NCI-H345 (cell line): ENCODE results near the gene ALDH1A3.

Experiments used
- DNase-seq: peaks from one replicate; lab custom pipeline; 2025; lab: John Stamatoyannopoulos, UW

The ALDH1A3 gene

DNA sequence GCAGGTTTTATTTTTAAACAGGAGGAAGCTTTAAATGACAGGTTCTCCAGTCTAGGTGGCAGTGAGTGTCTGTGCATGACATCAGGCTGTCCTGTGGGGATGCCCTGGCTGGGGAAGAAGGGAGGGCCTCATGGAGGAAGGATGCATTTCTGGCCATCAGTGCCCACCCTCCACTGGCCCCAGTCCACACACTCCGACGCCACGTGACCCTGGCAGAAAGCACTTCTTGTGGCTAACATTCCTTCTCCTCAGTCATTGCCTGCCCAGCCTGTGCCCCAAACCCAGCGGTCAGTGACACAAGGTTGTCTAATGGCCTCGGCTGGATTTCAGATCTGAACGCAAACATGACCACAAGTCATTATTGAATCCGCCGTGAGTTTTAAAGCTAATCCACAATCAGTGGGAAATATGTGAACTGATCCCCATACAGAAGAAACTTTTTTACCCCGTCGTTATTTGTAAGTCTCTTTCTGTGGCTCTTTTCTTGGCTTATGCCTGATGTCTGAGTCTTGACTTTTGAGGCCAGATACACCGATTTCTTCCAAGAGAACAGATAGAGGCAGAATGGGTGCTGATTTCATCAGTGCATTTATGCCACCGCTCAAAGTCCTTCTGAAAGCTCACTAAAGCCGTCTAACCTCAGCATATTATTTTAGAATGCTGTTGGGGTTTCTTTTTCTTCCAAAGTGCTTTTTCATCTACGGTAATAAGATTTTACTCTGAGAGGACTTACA is 22.2 kb downstream of the ALDH1A3 start:
- DNase-seq: no peak

DNA sequence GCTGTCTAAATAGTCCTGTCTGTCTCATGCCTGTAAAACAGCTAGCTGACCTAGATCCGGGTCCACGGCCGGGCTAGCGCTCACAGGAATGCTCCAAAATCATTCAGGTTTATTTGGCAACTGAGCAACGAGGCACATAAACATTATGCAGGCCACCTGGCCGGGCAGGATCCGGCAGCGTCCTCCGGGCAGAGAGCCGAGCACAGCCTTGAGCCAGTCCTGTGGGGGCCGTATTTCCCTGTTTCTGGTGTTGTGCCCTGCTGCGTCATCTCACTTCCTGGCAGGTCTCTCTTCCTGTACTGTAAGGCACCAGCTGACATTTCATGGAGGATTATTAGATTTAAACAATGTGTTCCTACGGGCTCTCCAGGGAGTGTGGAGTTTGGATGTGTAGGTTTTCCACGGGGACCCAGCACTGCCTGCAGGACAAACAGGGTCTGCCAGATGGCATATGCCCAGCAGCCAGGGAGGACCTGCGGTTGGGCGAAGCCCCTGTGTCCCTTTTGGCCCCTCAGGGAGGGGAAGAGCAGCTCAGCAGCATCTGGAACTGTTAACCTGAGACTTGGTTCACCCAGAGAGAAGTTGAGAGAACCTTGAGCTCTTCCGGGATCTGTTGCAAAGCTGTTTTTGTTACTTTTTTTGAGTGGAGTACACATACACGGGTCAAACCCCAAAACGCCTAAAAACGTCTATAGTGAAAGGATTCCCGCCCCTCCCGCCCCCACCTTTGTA is 23.0 kb downstream of the ALDH1A3 start:
- no peak for DNase-seq

DNA sequence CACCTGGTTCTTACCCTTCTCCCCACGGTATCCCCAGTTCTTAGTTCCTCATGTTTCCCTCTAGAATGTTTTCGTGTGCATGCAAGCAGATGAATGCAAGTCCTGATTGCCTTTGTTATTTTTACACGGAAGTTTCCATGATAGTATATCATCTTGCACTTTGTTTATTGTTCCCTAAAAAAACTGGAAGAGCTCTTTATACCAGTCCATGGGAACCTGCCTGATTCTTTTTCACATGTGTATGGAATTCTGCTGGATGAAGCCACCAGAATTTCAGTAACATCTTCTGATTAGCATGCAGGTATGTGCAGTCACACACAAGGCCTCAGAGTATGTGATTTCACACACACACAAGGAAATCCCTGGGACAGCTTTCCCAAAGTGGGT is 23.5 kb downstream of the ALDH1A3 start:
- DNase-seq: no peak

DNA sequence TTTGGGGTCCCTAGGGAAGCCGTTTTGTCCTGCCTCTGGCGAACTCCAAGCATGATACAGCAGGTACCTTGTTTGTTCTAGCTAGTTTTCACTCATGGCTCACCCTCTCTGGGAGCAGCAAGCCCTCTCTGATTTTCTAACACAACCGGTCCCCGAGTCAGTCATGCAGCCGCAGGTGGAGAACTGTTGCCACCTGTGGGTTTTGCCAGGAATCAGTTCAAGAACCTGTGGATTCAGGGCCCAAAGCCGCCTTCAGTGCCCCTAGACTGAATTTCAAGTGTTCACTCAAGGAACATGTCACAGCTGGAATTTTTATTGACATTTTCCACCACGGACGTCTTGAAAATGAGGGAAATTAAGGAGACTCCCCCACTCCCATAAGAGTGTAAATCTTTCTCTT is 26.2 kb downstream of the ALDH1A3 start:
- no peak for DNase-seq

GRCh38 chr15:100908466-100908865 is 28.8 kb downstream of the ALDH1A3 start:
- DNase-seq: no peak

DNA sequence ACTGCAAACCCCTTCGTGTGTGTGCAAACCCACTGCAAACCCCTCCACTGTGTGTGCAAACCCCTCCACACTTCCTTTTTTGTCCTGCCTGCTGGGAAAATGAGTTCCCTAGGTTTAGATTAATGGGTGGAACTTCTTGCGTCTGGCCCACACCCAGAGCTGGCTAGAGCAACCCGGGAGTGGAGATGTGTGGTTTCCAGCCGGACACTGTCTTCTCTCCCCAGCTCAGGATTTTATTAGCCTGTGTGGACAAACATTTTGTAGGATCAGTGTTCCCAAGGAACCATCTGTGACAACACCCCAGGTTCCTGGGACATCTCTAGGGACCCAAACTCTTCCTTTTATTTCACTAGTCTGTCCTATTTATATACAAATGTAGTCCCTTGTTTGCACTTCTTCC is 29.9 kb downstream of the ALDH1A3 start:
- DNase-seq: no peak

- no peak for DNase-seq
Observed at GRCh38 chr15:100909989-100910955, 30.6 kb downstream of the ALDH1A3 start.

GRCh38 chr15:100911086-100911485 is 31.5 kb downstream of the ALDH1A3 start:
- DNase-seq: no peak

- no peak for DNase-seq
Observed at GRCh38 chr15:100913961-100914360, 34.3 kb downstream of the ALDH1A3 start.

DNA sequence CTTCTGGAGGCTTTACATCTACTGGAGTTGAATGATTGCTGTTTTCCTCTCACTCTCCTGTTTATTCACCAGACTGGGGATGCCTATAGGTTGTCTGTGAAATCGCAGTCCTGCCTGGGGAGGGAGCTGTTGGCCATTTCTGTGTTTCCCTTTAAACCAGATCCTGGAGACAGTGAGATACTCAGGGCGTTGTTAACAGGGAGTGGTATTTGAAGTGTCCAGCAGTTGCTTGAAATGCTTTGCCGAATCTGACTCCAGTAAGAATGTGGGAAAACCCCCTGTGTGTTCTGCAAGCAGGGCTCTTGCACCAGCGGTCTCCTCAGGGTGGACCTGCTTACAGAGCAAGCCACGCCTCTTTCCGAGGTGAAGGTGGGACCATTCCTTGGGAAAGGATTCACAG is 35.2 kb downstream of the ALDH1A3 start:
- DNase-seq: no peak

DNA sequence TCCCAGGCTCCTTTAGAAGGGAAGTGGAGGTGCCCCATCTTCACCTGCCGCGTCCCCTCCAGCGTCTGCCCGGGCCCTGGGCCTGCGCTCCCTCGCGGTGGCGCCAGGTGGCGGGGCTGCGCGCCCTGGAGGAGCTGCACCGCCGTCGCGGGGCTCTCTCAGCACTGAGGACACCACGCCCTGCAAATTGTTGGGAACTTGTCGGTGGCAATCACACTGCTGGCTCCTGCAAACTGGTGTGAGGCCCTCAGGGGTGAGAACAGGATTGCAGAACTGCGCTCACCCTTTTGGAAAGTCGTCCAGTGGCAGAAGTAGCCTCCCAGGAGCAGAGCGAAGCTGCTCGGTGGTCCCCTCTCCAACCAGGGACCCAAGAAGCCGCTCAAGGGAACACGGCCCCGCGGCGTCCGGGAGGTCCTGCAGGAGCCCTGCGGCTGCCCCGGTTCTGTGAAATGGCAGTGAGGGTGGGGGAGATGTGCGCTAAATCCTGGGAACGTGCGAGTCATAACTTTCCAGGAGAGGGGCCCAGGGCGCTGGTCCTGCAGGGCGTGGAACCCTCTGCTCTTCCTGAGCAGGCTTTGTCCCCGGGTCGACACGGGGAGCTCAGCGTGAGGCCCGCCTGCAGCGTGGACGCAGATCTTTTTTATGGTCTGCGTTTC is 38.5 kb downstream of the ALDH1A3 start:
- peak; percentile 64 for DNase-seq

- DNase-seq: peak; percentile 13
Observed at GRCh38 chr15:100918690-100919480, 39.3 kb downstream of the ALDH1A3 start, which contains the start of gene LRRK1. TSS of gene LRRK1 (plus strand) at chr15:100919357. CDS start at chr15:100924633, 5,276 bp downstream.

DNA sequence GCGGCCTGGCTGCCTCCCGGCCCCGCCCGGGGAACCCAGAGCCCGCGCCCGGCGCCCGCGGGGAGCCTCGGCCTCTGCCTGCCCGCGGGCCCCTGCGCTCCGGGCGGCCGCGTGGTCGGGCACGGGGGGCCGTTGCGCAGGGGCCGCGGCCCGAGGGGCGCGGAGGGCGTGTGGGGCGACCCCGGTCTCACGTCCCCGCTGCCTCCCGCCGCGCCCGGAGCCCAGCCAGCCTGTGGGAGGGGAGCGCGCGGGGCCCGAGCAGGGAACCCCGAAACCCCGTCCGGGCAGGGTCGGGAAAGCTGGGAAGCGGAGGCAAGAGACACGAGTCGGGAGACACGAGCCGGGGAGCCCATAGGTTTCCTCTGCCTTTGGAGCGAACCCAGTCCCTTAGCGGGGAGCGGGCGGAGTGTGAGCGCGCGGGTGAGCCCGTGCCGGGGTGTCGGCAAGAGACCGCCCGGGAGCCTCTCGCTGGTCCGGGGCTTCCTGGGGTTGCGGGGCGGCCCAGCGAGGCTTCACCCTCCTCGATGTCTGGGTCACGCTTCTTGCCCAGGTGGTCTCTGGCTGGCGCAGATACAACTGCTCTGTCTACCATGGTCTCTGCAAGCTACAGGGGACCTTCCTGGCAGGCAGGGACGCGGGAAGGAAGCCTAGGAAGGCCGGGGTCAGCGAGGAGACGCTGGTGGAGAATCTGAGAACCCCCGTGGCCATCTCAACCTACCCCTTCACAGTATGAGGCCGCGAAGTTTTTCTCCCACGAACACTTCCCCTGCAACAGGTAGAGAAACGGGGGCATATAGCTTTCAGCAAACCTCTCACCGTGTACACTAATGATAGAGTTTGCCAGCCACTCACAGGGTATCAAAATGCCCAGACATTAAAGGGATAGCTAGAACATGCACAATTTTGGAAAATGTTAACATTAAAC is 40.1 kb downstream of the ALDH1A3 start:
- DNase-seq: no peak

- DNase-seq: no peak
Observed at GRCh38 chr15:100920516-100921135, 41.0 kb downstream of the ALDH1A3 start.

GRCh38 chr15:100922192-100923040 is 42.8 kb downstream of the ALDH1A3 start:
- no peak for DNase-seq

GRCh38 chr15:100923076-100923475 is 43.4 kb downstream of the ALDH1A3 start:
- no peak for DNase-seq

DNA sequence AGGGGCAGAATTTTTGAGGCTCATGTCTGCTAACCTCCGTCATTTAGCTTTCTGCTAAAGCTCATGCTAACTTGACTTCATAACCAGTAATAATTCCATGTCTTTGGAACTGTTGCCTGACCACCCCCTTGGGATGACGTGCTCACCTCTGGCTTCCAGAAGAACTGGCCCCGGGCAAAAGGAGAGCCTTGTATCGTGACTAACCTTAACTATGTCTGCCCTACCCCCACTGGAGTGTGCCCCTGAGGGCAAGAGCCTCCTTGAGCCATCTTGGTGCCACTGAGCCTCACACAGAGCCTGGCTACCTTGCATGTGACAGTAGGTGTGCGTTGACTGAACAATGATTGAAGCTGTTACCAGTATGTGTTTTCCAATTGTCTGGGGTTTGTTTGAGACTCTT is 44.3 kb downstream of the ALDH1A3 start:
- DNase-seq: no peak

GRCh38 chr15:100924436-100924835 is 44.8 kb downstream of the ALDH1A3 start:
- DNase-seq: no peak
